ENCODE results near the gene CPEB1. TPM values are rescaled to one million over a fixed set of nuclear protein-coding genes. Genes with fewer than 3 reads are reported as not detected.

Gene CPEB1
- total RNA-seq, 1 donor from 2014 or later: 10.6 TPM

DNA sequence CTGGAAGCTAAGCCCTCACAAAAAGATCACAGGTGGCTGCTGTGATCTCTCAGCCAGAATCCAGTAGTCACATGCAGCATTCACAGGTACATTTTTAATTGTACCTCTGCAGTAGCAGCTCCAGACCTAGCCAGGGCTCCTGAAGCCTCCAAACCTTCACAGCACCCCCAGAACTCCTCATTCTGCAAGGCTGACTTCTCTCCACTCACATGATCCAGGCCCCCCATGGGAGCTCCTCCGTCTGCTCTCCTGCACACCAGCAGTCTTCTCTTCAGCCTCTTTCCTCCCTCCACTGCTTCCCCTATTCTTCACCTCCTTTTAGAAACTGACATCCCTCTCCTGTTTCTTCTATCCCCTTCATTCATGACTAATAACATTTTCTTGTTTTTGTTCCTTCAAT, 13.2 kb upstream of the CPEB1 start:
- no peak for DNase-seq (ENCODE audit: extremely low spot score in 2 of 2)
- H3K27ac ChIP-seq: no peak overlapping the region
- intact Hi-C loops (cut with DNase I): no loop called here
- H3K27me3 ChIP-seq: no peaks in the 10 kb centered on the region
- no peaks in the 10 kb centered on the region for H3K36me3 ChIP-seq
- H3K4me3 ChIP-seq: no peak overlapping the region
- TF ChIP-seq POLR2AphosphoS5 (IDR thresholded peaks at IDR 0.05; ENCODE audit: insufficient read depth in 1 of 2, low read depth in 1 of 2) (no peak), POLR2A (IDR thresholded peaks at IDR 0.05) (no peak)
- TF ChIP-seq, protein P1, sequence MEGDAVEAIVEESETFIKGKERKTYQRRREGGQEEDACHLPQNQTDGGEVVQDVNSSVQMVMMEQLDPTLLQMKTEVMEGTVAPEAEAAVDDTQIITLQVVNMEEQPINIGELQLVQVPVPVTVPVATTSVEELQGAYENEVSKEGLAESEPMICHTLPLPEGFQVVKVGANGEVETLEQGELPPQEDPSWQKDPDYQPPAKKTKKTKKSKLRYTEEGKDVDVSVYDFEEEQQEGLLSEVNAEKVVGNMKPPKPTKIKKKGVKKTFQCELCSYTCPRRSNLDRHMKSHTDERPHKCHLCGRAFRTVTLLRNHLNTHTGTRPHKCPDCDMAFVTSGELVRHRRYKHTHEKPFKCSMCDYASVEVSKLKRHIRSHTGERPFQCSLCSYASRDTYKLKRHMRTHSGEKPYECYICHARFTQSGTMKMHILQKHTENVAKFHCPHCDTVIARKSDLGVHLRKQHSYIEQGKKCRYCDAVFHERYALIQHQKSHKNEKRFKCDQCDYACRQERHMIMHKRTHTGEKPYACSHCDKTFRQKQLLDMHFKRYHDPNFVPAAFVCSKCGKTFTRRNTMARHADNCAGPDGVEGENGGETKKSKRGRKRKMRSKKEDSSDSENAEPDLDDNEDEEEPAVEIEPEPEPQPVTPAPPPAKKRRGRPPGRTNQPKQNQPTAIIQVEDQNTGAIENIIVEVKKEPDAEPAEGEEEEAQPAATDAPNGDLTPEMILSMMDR (IDR thresholded peaks at IDR 0.05): no peak
- H3K4me1 ChIP-seq: no peaks in the 10 kb centered on the region
- H3K9me3 ChIP-seq: no peaks in the 10 kb centered on the region

DNA sequence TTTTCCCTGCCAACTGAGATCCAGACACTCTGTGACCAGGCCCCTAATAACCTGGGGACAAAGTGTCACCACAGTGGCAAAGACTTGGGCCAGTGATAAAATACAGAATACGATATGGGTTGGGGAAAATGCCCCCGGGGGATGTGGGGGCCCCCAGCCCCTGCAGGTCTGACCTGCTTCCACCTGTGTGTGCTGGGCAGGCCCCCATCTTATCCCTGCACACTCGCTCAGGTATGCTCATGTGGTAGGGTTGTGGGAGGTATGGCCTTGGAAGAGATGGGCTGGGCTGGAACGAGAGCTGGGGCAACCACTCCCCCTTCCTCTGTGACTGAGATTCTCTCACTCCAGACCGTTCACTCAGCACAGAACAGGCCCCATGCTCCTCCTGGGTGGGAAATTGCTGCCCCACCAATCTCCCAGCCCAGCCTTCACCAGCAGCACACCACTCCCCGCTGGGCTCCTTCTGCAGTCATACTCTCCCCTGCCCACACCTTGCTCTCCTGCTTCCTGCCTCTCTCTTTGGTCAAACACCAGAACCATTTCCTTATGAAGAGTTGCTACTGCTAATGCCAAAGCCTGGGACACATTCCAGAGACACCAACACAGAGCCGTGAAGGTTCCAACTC, 9.6 kb upstream of the CPEB1 start:
- no peaks in the 10 kb centered on the region for H3K4me1 ChIP-seq
- no peaks in the 10 kb centered on the region for H3K36me3 ChIP-seq
- TF ChIP-seq POLR2A (IDR thresholded peaks at IDR 0.05) (no peak), POLR2AphosphoS5 (IDR thresholded peaks at IDR 0.05; ENCODE audit: insufficient read depth in 1 of 2, low read depth in 1 of 2) (no peak)
- TF ChIP-seq, protein P1 (IDR thresholded peaks at IDR 0.05): no peak
- DNase-seq (ENCODE audit: extremely low spot score in 2 of 2): no peak
- no peak overlapping the region for H3K4me3 ChIP-seq
- intact Hi-C loops (cut with DNase I): no loop called here
- H3K9me3 ChIP-seq: no peaks in the 10 kb centered on the region
- H3K27ac ChIP-seq: no peak overlapping the region
- H3K27me3 ChIP-seq: no peaks in the 10 kb centered on the region

GRCh38 chr15:82655606-82656005, 8.4 kb upstream of the CPEB1 start:
- Histone ChIP-seq H3K27me3 (no peaks in the 10 kb centered on the region), H3K4me3 (no peak overlapping the region), H3K36me3 (no peaks in the 10 kb centered on the region), H3K27ac (no peak overlapping the region), H3K4me1 (no peaks in the 10 kb centered on the region), H3K9me3 (no peaks in the 10 kb centered on the region)
- DNase-seq (ENCODE audit: extremely low spot score in 2 of 2): no peak
- TF ChIP-seq POLR2A (IDR thresholded peaks at IDR 0.05) (no peak), POLR2AphosphoS5 (IDR thresholded peaks at IDR 0.05; ENCODE audit: insufficient read depth in 1 of 2, low read depth in 1 of 2) (no peak)
- TF ChIP-seq, protein P1 (IDR thresholded peaks at IDR 0.05): no peak
- intact Hi-C loops (cut with DNase I): no loop called here

GRCh38 chr15:82653483-82654168, 6.5 kb upstream of the CPEB1 start:
- no peak overlapping the region for H3K4me3 ChIP-seq
- H3K9me3 ChIP-seq: no peaks in the 10 kb centered on the region
- TF ChIP-seq POLR2AphosphoS5 (IDR thresholded peaks at IDR 0.05; ENCODE audit: insufficient read depth in 1 of 2, low read depth in 1 of 2): no peak
- TF ChIP-seq, protein P1 (IDR thresholded peaks at IDR 0.05): no peak
- TF ChIP-seq POLR2A (IDR thresholded peaks at IDR 0.05): no peak
- H3K36me3 ChIP-seq: no peaks in the 10 kb centered on the region
- H3K27me3 ChIP-seq: no peaks in the 10 kb centered on the region
- H3K27ac ChIP-seq: no peak overlapping the region
- peaks cover under 1% of the 10 kb centered on the region for H3K4me1 ChIP-seq
- DNase-seq (ENCODE audit: extremely low spot score in 2 of 2): no peak
- intact Hi-C loops (cut with DNase I): no loop called here

GRCh38 chr15:82651708-82652107, 4.5 kb upstream of the CPEB1 start:
- peaks cover 19% of the 10 kb centered on the region for H3K4me1 ChIP-seq
- no peak overlapping the region for H3K27ac ChIP-seq
- intact Hi-C loops (cut with DNase I): no loop called here
- no peaks in the 10 kb centered on the region for H3K36me3 ChIP-seq
- TF ChIP-seq POLR2AphosphoS5 (IDR thresholded peaks at IDR 0.05; ENCODE audit: insufficient read depth in 1 of 2, low read depth in 1 of 2) (no peak), POLR2A (IDR thresholded peaks at IDR 0.05) (no peak)
- TF ChIP-seq, protein P1 (IDR thresholded peaks at IDR 0.05): no peak
- H3K4me3 ChIP-seq: no peak overlapping the region
- no peaks in the 10 kb centered on the region for H3K9me3 ChIP-seq
- no peaks in the 10 kb centered on the region for H3K27me3 ChIP-seq
- DNase-seq (ENCODE audit: extremely low spot score in 2 of 2): no peak
